NCI-H526 treated with DMSO at 0.1 percent for 48 hours (cell line): ENCODE results near the gene DEGS2.
"Not testable (repeated sequence)": the region's sequence is repeated elsewhere in the genome, so short reads cannot be mapped to it uniquely, and the experiment has no call there.

ENCODE experiments used
- DNase-seq: peaks from one replicate; lab custom pipeline; 2025; lab: John Stamatoyannopoulos, UW

Gene DEGS2

DNA sequence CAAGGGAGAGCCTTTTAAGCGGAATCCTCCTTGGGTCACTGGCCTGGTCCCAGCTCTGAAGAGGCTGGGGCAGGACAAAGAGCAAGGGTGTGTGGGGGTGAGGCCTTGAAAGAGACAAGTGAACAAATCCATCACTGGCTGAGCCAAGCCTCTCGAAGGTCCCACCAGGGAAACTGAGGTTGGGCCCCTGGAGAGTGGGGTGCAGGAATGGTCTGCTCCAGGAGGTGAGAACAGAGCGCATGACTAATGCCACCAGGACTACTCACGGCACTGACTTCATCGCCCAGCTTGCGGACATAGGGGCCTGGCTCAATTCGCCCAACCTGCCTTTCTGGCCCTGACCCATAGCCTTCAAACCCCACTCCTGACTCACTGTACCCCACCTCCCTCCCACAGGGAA is 19.2 kb upstream of the DEGS2 start:
- DNase-seq: no peak

DNA sequence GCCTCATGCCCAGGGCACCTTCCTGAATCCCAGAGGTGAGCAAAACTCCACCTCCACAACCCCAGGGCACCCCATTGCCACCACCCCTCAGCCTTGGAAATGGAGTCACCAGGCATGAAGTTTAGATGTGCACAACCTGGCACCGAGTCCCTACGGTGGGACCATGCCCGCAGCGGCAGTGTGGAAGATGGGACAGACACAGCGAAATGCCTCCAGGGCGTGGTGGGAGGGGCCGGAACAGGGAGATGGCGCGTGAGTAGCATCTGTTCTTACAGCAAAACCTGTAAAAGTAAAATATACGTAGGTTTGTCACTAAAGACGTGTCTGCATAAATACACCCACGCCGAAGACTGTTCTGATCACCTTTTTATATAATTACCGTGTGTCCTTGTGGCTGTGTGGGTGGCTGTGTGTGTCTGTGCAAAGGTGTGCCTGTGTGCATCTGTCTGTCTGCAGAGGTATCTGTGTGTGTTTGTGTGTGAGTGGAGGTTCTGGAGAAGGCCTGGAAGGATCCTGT is 17.4 kb upstream of the DEGS2 start:
- DNase-seq: no peak

DNA sequence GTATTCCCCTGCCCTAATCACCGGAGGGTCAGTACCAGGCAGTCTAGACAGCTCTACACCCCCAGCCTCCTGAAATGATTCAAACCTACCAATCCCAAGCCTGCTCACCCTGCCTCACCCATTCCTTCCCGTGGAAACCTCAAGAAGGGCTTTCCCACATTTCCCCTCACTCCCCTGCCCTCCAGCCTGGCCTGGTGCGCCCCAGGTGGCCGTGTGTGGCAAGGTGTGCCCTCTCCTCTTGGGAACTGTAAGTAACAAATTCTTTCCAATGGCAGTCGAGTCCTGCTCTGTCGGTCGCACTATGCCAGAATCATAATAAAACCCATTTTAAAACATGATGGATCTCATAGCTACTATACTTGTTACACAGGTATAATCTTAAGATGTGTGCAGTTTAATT is 13.9 kb upstream of the DEGS2 start:
- no peak for DNase-seq

DNA sequence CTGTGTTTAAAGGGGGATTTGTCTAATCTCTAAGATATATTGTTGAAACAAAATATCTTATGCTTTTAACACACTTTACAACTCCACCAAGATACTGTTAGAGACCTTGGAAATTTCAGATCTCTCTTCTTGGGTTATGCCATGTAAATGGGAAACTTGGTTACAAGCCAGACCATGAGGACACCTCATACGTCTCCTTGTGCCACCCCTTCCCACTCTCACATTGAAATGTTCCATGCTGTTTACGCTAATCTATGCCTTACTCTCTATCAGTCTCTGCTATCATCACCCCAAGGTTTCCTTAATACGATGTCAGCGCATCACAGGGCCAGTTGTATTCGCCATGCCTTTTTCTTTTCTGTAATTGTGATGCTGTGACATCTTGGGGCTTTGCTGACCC is 13.4 kb upstream of the DEGS2 start:
- DNase-seq: no peak

DNA sequence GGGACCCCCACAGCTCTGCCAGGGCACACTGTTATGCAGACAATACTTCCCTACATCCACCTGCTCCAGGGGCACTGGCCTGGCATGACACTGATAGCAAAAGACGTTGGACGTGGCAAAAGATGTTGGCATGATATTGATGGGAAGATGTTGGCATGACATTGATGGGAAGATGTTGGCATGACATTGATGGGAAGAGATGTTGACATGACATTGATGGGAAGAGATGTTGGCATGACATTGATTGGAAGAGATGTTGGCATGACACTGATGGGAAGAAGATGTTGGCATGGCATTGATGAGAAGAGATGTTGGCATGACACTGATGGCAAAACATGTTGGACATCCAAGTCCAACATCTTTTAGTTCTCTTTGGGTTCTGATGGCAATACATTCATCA is 11.4 kb upstream of the DEGS2 start:
- no peak for DNase-seq

DNA sequence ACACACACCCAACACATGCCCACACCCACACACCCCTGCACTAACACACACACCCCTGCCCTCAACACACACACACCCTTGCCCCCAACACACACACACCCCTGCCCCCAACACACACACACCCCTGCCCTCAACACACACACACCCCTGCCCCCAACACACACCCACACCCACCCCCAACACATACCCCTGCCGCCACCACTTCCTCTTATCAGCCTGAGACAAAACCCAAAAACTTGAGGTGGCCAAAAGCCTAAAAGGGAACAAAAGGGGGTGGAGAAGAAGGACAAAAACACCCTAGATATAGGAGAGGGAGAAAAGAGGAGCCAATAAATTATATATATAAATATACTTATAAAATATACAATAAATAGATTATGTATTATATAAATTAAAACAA is 9.1 kb upstream of the DEGS2 start:
- DNase-seq: no peak

DNA sequence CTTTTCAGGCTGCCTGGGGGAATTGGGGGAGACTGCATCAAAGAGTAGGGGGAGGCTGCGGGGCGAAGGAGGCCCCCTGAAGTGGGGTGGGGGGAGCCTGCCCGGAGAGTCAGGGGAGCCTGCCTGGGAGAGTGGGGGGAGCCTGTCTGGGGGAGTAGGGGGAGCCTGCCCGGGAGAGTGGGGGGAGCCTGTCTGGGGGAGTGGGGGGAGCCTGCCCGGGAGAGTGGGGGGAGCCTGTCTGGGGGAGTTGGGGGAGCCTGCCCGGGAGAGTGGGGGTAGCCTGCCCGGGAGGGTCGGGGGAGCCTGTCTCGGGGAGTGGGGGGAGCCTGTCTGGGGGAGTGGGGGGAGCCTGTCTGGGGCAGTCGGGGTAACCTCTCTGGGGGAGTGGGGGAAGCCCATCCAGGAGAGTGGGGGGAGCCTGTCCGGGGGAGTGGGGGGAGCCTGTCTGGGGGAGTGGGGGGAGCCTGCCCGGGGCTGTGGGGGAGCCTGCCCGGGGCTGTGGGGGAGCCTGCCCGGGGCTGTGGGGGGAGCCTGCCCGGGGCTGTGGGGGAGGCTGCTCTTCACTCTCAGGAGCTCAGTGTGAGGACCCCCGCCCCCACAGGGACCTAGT is 6.5 kb upstream of the DEGS2 start:
- no peak for DNase-seq

DNA sequence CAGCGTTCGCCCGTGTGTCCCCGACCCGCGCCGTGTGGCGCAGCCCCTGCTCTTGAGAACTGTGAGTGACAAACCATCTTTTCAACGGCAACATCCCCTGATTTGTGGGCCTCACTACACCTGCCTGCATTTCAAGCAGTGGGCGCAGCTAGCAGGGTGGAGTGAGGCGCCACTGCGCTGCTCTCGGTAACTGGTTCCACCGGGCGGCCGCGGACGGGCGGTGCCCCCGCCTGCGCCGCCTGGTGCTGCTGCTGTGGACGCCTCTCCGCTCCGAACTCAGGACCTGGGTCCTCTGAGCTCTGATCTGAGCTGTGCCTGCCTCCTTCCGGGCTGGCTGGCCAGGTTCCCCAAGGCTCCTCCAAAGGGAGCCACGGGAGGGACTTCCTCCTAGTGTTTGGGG is 5.9 kb upstream of the DEGS2 start:
- DNase-seq: no peak

DNA sequence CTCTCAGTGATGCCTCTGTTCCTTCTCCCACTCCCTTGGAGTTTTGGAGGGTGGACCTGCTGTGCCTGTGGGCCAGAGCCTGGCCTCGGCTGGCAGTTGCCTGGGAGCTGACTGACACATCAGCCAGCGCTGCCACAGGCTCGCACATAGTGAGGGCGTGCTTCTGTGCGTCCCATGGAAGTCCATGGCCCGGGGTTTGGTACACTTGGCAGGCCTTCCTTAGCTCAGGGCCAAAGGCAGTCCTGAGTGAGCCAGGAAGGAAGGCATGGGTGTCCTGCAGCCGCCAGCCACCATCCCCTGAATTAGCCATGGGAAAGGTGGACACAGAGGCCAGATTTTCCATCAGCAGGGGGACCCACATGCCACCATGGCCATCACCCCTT is 1.1 kb upstream of the DEGS2 start:
- no peak for DNase-seq

DNA sequence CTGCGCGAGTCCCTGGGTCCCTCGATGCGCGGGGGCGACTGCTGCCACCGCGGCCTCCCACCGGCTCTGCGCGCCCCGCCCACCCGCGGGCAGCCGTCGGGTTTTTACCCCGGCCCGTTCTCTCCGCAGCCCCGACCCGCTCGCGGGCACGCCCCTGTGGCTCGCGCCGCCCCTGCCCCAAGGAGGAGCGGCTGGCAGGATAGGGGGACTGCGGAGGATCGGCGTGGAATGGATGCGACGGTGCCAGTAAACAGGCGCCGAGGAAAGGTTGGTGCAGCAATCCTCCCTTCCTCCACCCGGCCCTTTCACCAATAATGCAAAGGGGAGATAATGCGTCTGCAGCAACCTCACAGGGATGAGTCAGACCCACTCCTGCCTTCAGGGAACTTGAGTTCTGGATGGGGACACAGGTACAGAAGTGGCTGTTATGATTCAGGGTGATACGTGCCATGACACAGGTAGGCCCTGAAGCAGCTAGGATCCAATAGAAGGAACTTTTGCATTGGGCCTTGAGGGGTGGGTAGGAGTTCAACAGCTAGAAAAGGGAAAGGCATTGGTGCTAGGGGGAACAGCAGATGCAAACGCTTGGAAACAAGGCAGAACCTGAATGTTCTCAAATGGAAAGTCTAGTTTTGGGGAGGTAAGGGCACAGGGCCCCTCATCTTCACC is 554 bp upstream of the DEGS2 start:
- no peak for DNase-seq

DNA sequence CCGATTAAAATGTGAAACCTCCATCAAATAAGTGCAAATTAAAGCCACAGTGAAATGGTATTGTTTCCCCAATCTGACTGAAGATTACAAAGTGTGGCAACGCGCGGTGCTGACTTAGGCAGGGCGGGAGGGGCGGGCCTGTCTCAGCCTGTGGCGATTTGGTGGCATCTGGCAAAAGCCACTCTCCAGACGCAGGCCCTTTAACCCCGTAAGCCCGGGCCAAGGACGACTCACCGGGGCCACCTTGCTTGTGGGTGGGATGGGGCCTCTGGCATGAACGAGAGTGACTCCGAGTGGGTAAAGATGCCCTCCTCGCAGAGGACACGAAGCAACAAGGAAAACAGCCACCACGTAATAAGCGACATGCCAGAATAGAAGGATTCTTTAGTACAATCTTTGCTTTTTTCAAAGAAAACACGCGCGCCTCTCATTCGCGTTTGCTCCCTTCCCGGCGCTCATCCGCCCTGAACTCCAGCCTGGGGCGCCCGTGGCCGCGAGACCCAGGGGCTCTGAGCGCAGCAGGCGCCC is 815 bp downstream of the DEGS2 start:
- DNase-seq: no peak

DNA sequence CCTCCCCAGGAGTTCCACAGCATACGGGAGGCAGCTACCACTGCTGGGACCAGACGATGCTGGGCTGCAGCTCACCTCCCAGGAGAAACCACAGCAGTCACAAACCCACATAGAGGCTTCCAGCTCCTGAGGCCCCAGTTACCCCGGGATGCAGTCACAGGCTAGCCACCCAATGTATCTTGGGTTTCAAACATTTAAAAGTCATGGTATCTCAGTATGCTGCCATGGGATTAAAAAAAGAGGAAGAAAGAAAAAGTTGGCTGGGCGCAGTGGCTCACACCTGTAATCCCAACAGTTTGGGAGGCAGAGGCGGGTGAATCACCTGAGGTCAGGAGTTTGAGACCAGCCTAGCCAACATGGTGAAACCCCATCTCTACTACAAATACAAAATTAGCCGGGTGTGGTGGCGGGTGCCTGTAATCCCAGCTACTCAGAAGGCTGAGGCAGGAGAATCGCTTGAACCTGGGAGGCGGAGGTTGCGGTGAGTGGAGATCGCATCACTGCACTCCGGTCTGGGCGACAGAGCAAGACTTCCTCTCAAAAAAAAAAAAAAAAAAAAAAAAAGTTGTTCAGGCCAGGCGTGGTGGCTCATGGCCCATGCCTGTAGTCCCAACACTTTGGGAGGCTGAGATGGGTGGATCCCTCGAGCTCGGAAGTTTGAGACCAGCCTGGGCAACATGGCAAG is 1.8 kb downstream of the DEGS2 start:
- not testable (repeated sequence) for DNase-seq

DNA sequence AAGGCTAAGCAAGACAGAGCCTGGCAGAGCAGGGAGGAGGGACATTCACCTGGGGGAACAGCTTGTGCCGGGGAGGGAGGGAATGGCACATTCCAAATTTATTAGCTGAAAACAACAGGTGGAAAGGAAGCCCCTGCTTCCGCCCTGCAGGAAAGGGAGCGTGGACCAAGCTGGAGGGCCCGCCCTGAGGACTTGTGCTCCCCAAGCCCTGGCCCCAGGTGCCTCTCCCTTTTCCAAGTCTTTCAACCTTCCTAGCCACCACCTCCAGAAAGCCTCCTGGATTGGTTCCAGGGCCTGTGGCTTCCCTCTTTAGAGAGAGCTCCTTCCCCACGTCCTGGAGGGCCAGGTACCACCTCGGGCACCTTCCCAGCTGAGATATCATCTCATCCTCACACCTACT is 2.7 kb downstream of the DEGS2 start:
- no peak for DNase-seq

DNA sequence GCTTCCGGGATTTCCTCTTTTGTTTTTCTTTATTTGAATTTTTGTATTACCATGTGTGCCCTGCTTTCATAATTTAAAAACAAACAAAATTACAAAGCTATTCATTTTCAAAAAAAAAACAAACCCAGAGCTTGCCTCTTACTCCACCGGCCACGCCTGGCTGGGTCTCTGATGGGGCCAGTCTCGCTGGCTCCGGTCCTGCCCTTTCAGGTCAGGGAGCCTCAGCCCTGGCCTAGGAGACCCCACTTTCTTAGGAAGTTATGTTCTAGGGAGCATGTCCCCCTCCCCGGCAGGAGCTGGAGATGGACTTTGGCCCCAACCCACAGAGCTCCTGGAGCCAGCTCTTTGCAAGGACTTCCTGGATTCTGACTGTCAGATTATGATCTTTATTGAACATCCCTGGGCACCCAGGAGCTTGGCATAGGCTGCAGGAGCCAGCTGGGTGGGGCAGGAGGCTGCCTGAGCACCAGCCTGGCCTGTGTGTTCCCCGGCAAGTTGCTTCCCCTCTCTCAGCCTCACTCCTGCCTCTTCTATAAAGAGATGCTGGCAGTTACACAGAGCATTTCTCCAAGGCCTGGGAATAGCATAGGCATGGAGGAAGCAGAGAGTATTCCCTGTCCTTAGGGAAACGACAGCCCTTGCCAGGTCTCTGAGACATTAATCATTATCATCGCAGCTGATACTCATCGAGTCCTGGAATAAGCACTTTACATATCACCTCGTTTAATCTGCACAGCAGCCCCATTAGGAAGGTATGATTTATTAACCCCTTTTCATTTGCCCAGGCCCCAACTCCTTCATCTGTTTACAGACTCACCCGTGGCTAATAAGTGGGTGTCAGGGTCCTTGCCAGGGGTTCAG is 3.5 kb downstream of the DEGS2 start:
- DNase-seq: peak; percentile 76

DNA sequence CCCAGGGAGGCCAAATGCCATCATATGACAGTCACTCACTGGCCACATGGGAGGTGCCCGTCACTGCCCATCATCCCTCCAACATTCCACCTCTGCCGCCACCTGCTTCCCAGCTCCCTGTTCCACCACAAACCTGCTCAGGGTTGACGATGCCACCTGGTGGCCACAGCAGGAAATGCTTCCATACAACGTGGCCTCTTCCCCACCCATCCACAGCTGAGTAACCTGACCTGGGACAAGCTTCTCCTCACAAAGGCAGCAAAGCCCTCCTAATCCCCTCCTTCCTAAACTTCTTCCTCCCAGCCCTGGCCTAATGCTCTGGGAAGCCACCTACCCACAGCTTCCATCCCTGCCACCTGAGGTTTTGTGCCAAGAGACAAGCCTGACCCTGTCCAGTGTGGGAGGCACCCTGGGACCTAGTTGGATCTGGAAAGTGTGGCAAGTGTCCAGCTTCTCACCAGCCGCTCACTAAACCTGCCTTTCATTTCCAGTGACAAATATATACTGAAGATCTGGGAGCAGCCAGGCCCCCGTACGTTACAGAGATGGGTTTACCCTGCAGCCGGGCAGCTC is 4.3 kb downstream of the DEGS2 start:
- peak; percentile 7 for DNase-seq

DNA sequence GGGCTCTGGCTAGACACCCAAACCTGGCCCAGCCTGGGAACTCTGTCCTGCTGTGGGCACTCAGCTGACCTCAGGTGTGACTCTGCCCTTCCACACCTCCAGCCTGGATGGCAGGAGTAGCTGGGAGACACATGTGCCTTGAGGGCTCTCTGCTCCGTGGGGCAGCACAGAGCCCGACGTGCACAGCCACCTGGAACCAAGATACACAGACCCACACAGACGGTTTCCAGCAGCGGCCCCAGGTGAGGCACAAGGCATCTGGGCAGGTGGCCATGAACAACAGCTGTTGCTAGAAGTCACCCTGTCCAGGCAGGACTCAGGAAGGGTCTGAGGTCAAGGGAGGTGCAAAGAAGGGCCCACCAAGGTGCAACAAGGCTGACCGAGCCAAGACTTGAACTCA is 5.9 kb downstream of the DEGS2 start:
- no peak for DNase-seq

DNA sequence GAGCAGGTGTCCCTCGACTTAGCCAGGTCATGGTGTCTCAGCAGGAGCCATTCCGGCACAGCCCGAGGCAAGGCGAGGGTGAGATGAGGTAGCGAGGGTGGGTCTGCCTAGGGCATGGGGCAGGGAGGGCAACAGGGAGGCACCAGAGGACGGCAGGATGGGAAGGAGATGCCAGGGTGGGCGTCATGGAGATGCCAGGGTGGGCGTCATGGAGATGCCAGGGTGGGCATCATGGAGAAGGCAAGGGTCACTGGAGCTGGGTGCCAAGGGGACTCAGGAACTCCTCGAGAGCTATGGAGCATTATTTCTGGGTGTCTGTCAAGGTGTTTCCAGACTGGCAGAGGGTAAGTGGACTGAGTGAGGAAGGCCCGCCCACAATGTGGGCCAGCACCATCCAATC is 7.4 kb downstream of the DEGS2 start:
- DNase-seq: no peak

DNA sequence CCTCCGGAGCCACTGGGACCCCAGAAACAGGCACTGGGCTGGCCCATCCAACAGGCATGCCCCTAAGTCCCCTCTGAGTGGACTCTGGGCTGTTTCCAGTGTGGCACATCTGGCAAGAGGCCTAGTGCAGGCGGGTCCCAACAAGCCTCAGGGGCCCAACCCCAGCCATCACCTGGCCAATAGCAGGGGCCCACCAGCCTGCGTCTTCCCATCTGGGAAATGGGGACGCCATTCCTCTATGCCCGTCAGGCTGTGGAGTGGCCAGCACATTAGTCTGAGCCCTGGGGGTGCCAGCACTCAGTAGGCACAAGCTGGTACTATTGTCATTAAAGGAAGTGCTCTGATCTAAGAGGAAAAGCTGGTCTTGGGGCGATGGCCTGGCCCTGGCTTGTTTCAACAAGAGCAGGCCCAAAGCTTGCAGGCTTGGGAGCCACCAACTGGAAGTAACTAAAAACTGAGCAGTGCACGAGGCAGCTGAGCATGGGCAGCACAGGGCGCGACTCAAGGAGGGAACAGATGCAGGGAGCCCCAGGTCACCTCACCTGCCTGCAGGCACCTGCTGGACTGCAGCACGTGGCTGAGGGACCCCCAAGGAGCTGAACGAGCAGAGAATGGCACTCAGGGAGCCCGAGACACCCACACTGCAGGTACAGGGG is 8.4 kb downstream of the DEGS2 start:
- DNase-seq: no peak

DNA sequence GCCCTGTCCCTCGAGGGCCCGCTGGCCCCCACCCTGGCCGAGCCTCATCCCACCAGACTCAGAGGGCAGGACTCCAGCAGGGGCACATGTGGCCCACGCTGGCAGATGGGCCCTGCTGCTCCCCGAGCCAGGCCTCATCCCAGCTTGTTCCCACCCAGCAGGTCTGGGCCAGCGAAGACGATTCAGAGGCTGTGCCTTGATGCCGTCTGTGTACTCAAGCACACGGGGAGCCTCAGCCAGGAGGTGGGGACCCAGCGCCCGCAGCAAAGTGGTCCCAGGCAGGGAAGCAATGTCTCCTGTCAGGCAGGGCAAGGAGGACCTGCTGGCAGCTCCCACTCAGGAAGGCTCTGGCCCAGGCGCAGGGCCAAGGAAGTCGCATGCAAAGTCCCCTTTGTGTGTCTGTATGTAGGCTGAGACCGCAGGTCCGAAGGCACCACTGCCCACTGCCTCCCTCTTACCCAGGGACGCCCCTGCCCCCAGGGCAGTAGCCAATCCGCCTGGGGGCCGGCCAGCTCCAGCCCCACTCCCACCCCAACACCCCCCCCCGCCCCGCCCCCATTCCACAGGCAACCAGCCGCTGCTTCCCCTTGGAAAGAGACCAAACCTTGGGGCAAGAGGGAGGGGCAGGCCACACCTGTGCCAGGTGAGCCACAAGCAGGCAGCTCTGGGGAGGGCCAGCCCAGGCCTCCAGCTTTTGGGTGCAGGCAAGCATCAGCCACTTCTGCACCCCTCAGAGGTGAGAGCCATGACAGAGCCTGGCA is 9.4 kb downstream of the DEGS2 start:
- DNase-seq: no peak
